ENCODE measurements around the gene SPIRE1.
"Not testable (repeated sequence)": the region's sequence is repeated elsewhere in the genome, so short reads cannot be mapped to it uniquely, and the experiment has no call there.

The SPIRE1 gene

DNA sequence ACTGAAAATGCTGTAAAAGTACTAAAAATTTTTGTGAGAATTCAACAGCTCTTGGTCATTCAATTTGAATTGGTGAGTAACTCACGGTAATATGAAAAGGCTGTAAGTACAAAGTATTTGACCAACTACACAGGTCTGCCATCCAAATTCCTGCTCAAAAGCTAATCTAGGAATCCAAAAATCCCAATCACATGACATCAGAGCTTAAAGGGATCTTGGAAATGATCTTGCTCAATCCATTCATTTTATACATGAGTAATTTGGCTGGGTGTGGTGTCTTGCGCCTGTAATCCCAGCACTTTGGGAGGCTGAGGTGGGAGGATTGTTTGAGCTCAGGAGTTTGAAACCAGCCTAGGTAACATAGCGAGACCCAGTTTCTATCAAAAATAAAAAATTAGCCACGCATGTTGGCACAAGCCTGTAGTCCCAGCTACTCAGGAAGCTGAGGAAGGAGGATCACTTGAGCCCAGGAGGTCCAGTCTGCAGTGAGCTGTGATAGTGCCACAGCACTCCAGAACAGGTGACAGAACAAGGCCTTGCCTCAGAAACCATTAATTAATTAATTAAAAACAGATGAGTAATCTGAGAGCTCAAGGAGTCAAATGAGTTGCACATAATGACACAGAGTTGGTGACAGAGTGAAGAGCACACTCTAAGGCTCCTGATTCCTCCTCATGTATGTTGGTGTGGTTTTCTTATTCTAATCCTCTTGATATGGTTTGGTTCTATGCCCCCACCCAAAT is 19.8 kb downstream of the SPIRE1 start:
- Histone ChIP-seq H3K36me3 (no peaks in the 10 kb centered on the region), H3K27ac (no peak overlapping the region), H3K27me3 (no peaks in the 10 kb centered on the region), H3K4me3 (no peak overlapping the region), H3K9me3 (no peaks in the 10 kb centered on the region), H3K4me1 (peaks cover 0 to 13% (median 0%) of the 10 kb centered on the region in 4 donors)
- TF ChIP-seq CTCF (IDR thresholded peaks at IDR 0.05): no peak
- DNase-seq: no peak
- intact Hi-C loops (cut with DNase I; ENCODE audit: low total_unique reads): no loop called here

- no peaks in the 10 kb centered on the region for H3K27me3 ChIP-seq
- H3K4me1 ChIP-seq: peaks cover 0 to 13% (median 0%) of the 10 kb centered on the region in 4 donors
- TF ChIP-seq CTCF (IDR thresholded peaks at IDR 0.05): no peak
- intact Hi-C loops (cut with DNase I; ENCODE audit: low total_unique reads): no loop called here
- no peak overlapping the region for H3K27ac ChIP-seq
- no peaks in the 10 kb centered on the region for H3K9me3 ChIP-seq
- DNase-seq: no peak
- no peak overlapping the region for H3K4me3 ChIP-seq
- no peaks in the 10 kb centered on the region for H3K36me3 ChIP-seq
These were observed 20.5 kb downstream of the SPIRE1 start for GRCh38 chr18:12637393-12637792.

GRCh38 chr18:12631831-12632477 is 26.0 kb downstream of the SPIRE1 start:
- DNase-seq: no peak
- Histone ChIP-seq H3K36me3 (no peaks in the 10 kb centered on the region), H3K27ac (no peak overlapping the region), H3K9me3 (no peaks in the 10 kb centered on the region), H3K4me3 (no peak overlapping the region), H3K27me3 (no peaks in the 10 kb centered on the region), H3K4me1 (peaks cover 0 to 6% (median 0%) of the 10 kb centered on the region in 4 donors)
- TF ChIP-seq CTCF (IDR thresholded peaks at IDR 0.05): no peak
- intact Hi-C loops (cut with DNase I; ENCODE audit: low total_unique reads): loop anchor here (1.0 kb wide), 1 partner anchor 22 kb away; no protein-coding TSS in a partner anchor

DNA sequence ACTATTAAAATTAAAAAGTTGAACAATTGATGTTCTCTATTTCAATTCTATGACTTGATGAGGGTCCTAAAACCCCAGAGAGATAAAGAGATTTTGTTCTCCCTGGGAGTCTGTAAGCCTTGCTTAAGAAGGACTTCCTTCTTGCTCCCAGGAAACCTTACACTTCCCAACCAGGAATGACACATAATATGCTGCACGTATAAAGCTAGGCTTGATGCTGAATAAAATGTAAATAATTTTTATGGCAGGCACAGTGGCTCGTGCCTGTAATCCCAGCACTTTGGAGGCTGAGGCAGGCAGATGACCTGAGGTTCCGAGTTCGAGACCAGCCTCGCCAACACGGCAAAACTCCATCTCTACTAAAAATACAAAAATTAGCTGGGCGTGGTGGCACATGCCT is 27.8 kb downstream of the SPIRE1 start:
- TF ChIP-seq CTCF (IDR thresholded peaks at IDR 0.05): no peak
- H3K27ac ChIP-seq: no peak overlapping the region
- no peak overlapping the region for H3K4me3 ChIP-seq
- no peaks in the 10 kb centered on the region for H3K27me3 ChIP-seq
- no peak for DNase-seq
- H3K9me3 ChIP-seq: no peaks in the 10 kb centered on the region
- no peaks in the 10 kb centered on the region for H3K36me3 ChIP-seq
- intact Hi-C loops (cut with DNase I; ENCODE audit: low total_unique reads): no loop called here
- peaks cover 0 to 6% (median 0%) of the 10 kb centered on the region in 4 donors for H3K4me1 ChIP-seq

DNA sequence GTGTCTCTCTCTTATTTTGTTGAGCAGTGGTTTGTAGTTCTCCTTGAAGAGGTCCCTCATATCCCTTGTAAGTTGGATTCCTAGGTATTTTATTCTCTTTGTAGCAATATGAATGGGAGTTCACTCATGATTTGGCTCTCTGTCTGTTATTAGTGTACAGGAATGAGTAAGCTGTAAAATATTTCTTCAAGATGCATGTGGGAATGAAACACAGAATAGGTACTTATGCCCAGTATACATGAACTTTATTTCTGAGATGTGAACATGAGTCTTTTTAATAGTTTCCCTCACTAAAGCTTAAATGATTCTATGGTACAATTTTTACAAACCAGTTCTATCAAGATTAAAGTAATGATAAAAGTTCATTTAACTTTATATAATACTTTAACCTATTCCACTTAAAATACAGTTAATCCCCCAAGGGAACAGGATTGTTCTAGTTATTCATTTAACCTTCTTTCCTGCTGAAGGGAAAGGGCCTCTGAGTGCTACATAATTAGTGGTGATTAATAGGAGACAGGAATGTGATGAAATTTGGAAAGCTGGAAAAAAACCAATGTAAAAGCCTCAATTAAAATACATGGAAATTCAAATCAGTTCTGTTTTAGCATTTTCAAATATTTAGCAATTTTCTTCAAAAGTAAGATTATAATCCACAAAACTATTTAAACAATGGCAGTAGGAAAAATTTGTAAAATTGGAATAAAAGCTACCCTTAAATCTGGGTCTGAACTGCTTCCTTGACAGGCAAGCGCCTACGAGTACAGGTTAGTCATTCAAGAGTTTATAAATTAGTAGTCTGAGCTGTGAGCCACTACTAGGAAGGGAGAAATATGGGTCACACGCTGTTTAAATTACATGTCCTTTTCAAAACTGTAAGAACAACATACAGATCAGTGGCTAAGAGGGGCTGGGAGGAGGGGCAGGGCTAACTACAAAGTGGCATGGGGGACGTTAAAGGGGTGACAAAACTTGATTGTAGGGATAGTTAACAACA is 28.9 kb downstream of the SPIRE1 start:
- Histone ChIP-seq H3K27ac (no peak overlapping the region), H3K36me3 (no peaks in the 10 kb centered on the region), H3K4me3 (no peak overlapping the region), H3K4me1 (peaks cover 0 to 6% (median 0%) of the 10 kb centered on the region in 4 donors), H3K27me3 (no peaks in the 10 kb centered on the region), H3K9me3 (no peaks in the 10 kb centered on the region)
- intact Hi-C loops (cut with DNase I; ENCODE audit: low total_unique reads): no loop called here
- no peak for TF ChIP-seq CTCF (IDR thresholded peaks at IDR 0.05)
- no peak for DNase-seq

- DNase-seq; H3K27me3 ChIP-seq; H3K4me3 ChIP-seq; intact Hi-C loops (cut with DNase I; ENCODE audit: low total_unique reads); H3K36me3 ChIP-seq; H3K27ac ChIP-seq; H3K9me3 ChIP-seq; H3K4me1 ChIP-seq: not testable (repeated sequence)
These were observed 30.7 kb downstream of the SPIRE1 start for GRCh38 chr18:12627199-12627598.

Measured in tibial artery (tissue), 4 donors.